ENCODE measurements around the gene SREK1.
"Not testable (repeated sequence)": the region's sequence is repeated elsewhere in the genome, so short reads cannot be mapped to it uniquely, and the experiment has no call there.

The SREK1 gene, protein sequence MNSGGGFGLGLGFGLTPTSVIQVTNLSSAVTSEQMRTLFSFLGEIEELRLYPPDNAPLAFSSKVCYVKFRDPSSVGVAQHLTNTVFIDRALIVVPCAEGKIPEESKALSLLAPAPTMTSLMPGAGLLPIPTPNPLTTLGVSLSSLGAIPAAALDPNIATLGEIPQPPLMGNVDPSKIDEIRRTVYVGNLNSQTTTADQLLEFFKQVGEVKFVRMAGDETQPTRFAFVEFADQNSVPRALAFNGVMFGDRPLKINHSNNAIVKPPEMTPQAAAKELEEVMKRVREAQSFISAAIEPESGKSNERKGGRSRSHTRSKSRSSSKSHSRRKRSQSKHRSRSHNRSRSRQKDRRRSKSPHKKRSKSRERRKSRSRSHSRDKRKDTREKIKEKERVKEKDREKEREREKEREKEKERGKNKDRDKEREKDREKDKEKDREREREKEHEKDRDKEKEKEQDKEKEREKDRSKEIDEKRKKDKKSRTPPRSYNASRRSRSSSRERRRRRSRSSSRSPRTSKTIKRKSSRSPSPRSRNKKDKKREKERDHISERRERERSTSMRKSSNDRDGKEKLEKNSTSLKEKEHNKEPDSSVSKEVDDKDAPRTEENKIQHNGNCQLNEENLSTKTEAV

DNA sequence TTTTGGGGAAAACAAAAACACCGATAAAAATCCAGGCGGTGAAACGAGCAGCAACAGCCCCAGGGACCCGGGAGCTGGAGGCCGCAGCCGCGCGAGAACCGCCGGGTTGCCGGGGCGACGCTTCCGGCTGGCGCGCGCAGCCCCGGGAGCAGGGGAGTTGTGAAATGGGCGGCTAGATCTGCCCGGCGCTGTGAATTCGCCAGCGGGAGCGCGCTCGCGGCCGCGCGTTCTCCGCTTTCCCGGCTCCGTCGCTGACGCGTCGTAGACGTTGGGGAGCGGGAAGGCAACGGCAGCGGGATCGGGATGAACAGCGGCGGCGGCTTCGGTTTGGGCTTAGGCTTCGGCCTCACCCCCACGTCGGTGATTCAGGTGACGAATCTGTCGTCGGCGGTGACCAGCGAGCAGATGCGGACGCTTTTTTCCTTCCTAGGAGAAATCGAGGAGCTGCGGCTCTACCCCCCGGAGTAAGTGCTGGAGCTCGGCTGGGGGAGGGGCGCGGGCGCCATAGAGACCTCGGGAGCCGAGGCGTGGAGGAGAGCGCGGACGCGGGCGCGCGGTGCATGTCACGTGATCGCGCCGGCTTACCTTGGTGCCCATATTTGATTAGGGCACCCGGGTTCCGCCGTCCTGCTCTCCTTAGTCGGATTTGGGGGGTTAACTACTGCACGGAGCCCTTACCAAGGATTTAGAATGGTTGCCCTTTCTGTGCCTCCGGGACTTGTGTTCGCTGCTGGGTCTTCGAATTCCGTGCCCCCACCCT lies at the start of gene SREK1:
Gene SREK1 (plus strand): TSS at position 227 of the 760 bp plus-strand sequence. CDS start 77 bp downstream, at position 304.
- H3K27ac ChIP-seq: peak within 1 kb of the TSS; percentile 96
- peak; percentile 68 for DNase-seq (ENCODE audit: low read depth, low spot score)

DNA sequence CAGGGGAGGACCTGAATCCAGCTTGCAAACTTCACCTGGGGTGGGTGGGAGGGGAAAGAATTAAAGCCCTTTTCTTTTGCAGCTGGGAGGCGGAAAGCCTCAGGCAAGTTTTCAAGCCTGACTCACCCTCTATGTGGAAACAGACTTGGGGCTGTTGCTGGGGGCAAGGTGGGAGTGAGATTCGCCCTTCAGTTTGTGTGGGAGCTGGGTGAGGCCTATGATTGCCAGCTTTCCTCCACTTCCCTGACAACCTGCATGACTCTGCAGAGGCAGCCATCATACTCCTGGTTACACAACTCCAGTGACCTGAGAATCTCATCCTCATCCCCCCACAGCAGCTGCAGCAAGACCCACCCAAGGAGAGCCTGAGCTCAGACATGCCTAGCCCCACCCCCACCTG lies 43.2 kb upstream of the SREK1 start:
- no peak overlapping the region for H3K27ac ChIP-seq
- no peak for DNase-seq (ENCODE audit: low read depth, low spot score)

DNA sequence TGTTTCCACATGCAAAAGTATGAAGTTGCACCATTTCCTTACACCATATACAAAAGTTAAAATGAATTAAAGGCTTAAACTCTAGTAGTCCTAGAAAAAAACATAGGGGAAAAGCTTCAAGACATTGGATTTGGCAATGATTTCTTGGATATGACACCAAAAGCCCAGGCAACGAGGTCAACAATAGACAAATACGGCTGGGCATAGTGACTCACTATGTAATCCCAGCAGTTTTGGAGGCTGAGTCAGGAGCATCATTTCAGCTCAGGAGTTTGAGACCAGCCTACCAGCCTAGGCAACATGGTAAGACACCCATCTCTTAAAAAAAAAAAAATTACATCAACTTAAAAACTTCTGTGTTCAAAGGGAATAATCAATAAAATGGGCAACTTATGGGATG lies 30.9 kb upstream of the SREK1 start:
- DNase-seq (ENCODE audit: low read depth, low spot score): peak; percentile 18

DNA sequence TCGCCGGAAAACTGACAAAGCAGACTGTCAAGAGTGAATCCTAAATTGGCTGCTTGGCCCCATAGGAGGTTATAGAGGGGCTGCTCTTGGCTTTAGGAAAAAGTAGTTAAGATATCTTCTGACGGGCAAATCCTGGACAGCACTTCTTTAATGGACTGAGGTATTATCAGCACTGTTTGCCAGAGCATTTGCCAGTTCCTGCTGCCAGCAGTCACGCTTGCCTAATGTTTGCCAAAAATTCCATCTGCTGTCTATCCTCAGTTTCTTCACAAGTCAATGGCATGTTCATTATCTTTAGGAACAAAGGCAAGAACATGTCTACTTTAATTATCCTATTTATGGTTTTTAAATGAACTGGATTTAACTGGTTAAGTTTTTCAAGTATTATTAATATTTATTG lies 25.8 kb upstream of the SREK1 start:
- no peak overlapping the region for H3K27ac ChIP-seq
- DNase-seq (ENCODE audit: low read depth, low spot score): no peak

More for the DNA sequence above, 30.9 kb upstream of the SREK1 start:
- no peak overlapping the region for H3K27ac ChIP-seq

DNA sequence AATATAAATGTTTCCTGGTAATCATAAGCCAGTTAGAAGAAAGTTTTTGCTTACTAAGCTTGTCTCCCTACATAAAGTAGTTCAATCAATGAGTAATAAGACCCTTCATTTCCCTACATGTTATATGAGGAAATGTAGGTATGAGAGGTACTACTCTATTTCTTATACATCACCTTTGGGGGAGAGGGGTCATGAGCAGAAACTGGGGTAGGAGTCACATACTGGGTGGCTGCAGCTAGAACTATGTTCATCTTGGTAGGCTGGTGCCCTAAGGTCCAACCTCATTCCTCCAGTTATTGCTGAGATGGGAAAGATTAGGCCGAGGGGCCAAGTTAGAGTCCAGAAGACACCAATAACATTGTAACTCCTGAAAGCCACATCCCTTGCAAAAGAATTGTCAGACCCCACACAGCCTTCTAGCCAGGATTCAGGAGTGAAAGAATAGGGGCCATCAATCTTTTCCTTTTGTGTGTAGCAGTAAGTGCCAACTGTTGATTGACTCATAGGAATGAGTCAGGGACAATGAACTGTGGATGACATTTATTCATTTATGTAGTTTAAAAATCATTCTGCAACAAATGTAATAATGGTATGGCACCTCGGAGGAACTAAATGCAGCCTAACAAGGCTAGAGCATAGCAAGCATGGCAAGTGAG lies 21.6 kb upstream of the SREK1 start:
- no peak overlapping the region for H3K27ac ChIP-seq
- no peak for DNase-seq (ENCODE audit: low read depth, low spot score)

DNA sequence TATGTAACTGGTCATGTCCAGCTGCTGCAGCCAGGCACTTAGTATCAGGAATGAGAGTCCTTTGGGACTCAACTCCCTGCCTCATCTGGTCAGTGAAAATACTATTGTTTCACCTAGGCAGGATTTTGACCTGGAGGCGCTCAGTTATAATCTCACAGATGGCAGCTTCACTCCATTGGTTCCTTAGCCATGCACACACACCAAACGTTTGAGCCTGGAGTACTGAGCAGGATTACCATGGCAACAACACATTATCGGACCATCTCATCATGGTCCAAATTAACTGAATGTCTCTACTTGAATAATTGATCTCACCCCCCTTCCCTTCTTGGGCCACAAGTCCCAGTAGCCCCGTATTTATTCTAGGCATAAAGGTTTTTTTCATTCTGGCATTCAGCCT lies 15.0 kb upstream of the SREK1 start:
- DNase-seq (ENCODE audit: low read depth, low spot score): no peak
- H3K27ac ChIP-seq: no peak overlapping the region

DNA sequence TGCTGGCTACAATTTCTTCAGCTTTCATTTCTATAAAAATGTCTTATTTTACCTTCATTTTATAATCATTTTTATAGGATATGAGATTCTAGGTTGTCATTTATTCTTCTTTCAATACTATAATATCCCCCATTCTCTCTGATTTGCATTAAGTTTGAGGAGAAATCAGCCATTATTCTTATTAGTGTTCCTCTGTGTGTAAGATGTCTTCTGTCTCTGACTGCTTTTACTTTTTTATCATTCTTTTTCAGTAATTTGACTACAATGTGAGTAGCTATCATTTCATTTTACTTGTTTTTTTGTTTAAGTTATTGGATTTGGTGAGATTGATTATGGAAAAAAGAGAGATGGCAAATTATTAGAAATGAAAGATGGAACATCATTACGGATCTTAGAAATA lies 13.6 kb upstream of the SREK1 start:
- no peak overlapping the region for H3K27ac ChIP-seq
- DNase-seq (ENCODE audit: low read depth, low spot score): no peak

DNA sequence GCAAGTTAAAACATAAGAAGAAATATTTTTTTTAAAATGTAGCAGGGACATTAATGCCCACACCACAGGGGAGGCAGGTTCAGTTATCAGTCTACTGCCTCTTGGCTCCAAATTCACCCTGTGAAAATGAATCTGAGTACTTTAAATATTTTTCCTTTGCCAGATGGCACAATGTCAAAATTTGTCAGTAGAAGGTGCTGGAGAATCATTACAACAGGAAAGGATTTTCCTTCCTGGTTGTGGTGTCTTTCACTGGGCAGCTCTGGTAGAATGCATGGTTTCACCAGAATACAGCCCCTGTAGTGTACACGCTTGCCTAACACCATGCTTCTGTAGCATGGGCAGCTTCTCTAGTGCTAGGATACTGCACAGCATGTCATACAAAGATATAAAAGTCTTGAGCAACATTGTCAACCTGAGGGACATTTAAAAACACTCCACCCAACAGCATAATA lies 9.7 kb upstream of the SREK1 start:
- no peak for DNase-seq (ENCODE audit: low read depth, low spot score)
- H3K27ac ChIP-seq: no peak overlapping the region

DNA sequence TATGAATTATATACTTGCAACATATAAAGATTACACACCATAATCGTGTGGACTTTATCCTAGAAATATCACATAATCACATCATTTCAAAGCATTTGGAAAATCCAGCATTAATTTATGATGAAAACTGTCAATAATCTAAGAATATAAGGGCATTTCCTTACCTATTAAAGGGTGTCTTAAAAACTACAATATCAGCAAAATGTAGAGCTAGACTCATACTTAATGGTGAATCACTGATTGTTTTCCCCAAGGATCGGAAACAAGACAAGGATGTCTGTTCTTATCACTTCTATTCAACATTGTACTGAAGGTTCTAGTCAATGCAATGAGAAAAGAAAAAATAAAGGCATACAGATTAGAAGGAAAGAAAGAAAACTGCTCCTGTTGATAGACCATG lies 8.0 kb upstream of the SREK1 start:
- no peak overlapping the region for H3K27ac ChIP-seq
- no peak for DNase-seq (ENCODE audit: low read depth, low spot score)

DNA sequence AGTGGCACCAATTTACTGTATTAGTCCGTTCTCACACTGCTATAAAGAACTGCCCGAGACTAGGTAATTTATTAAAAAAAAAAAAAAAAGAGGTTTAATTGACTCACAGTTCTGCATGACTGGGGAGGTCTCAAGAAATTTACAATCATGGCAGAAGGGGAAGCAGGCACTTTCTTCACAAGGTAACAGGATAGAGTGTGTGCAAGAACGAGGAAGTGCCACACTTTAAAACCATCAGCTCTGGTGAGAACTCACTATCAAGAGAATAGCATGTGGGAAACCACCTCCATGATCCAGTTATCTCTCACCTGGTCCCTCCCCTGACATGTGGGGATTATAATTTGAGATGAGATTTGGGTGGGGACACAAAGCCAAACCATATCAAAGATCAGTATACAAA lies 7.2 kb upstream of the SREK1 start:
- not testable (repeated sequence) for DNase-seq (ENCODE audit: low read depth, low spot score); H3K27ac ChIP-seq

DNA sequence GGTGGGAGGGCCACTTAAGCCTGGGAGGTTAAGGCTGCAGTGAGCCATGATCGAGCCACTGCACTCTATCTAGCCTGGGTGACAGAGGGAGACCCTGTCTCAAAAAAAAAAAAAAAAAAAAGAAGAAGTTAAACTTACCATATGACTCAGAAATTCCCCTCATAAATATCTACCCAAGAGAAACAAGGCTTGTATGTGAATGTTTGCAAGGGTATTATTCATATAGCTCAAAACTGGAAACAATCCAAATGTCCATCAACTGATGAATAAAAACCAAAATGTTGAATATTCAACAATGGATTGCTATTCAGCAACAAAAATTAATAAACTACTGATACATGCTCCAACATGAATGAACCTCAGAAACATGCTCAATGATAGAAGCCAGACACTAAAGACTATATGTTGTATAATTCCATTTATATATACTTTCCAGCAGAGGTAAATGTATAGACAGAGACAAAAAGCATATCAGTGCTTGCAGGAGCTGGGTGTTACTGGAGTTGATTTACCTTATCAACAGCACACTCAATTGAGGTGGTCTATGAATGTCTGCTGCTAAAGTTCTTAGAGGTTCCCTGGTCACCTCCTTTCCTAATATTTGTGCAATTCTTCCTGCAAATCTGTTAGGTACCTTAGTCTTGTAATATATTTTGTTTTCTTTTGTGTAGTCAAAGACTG lies 5.3 kb upstream of the SREK1 start:
- DNase-seq (ENCODE audit: low read depth, low spot score): no peak
- H3K27ac ChIP-seq: no peak overlapping the region

DNA sequence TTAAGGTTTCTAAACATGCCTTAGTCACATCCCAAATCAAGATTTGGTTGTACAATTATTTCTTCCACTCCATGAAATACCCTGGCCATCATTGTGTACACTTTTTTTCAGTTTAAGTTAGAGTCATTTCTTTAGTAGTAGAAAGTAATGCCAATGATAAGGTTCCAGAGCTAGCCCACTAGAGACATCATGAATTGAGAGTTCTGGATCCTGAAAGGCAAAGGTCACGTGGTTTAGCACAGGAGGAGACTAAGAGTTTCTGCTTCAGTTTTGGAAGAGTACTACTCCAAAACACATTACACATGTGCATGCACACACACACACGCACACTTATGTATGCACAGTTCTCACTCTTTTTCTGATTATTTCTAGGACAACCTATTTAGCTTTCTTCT lies 4.8 kb upstream of the SREK1 start:
- H3K27ac ChIP-seq: no peak overlapping the region
- DNase-seq (ENCODE audit: low read depth, low spot score): no peak

DNA sequence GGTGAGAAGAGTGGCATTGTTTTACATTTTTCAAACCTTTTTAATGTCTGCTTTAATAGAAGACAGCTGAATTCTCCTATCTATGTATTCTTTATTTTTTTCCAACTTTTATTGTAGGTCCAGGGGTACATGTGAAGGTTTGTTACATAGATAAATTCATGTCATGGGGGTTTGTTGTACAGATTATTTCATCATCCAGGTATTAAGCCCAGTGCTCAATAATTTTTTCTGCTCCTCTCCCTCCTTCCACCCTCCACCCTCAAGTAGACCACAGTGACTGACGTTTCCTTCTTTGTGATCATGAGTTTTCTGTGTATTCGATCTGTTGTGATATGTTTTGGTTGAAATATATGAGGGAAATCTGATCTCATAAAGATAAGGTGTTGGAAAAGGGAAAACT lies 1.7 kb upstream of the SREK1 start:
- DNase-seq (ENCODE audit: low read depth, low spot score): no peak
- H3K27ac ChIP-seq: no peak overlapping the region

DNA sequence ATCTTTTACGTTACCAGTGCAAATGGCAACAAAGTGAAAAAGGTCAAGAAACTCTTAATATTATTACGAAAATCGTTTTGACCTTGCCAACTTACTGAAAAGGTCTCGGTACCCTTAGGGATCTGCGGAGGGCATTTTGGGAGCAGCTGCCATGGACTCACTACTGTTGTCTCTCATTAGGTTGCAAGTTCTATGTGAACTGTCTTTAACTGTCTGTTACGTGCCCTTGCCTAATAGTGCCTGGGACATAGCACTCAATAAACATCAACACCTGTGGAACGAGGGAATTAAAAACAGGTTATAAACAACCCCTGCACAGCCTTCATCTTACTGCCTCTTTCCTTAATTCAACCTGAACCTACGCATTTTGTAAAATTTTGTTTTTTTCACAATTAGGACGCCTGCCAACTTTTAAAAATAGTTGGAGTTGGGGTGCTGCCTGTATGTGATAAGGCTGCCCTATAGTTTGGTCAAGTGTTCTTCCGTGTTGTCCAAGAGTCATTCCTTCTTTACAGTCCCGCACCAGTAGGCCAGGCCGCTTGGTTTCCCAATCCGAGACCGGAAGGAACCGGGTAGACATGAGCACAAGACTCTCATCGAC lies 527 bp upstream of the SREK1 start:
- DNase-seq (ENCODE audit: low read depth, low spot score): no peak
- H3K27ac ChIP-seq: peak overlapping the region; percentile 96

DNA sequence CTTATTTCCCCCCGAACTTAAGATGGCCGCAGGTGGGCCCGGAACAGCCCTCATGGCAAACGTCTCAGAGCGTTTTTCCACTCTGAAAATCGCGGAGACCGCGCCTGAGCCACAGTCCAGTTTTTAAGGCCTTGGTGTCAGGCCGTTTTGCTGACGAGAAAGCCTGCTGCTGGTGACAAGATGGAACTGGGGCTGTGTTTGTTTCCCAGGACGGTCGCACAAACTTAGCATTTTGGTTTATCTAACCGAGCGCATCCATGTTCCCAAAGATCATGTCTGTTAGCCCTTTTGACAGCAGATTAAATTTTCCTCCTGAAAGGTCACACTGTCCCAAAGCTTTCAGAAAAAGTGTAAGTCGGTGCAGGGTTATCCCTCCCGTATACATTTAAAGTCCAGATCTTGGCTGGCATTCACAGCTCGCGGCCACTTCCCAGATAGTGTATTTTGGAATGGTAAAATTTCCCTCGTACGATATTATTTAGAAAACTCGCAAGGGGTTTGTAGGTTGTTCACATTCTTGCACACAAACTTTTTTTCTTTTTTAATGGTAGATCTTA lies 812 bp downstream of the SREK1 start:
- H3K27ac ChIP-seq: peak overlapping the region; percentile 96
- no peak for DNase-seq (ENCODE audit: low read depth, low spot score)

DNA sequence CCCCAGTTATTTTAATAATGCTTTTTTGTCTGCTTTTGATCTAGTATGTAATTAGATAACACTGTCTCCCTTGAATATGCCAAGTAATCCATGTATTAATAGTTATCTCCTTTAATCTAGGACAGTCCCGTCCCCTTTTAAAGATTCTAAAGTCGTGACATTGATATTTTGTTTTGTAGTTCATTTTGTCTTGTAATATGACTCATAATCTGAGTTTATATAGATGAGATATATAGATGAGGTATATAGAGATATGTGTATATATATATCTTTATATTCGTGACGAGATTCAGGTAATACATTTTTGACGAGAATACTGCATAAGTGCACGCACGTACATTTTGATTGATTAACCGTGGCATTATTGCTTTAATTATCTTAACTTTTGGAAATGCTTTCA lies 1.6 kb downstream of the SREK1 start:
- DNase-seq (ENCODE audit: low read depth, low spot score): no peak
- H3K27ac ChIP-seq: peak overlapping the region; percentile 96

DNA sequence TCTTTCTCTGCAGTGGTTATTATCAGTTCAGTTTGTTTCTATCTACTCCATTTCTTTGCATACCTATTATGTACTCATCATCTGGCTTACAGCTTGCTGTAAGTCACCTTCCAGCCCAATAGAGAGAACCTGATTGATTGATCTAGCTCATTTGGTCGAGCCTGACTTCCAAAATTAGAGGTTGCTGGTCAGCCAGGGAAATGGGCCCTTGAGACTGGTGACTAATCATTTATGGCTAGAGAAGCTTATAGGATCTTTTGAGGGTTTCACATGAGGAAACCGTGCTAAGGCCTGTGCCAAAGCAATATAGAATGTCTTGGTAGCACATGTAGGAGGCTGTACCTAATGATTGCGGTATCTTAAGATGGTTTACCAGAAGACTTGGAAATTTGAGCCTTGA lies 5.8 kb downstream of the SREK1 start:
- H3K27ac ChIP-seq: no peak overlapping the region
- no peak for DNase-seq (ENCODE audit: low read depth, low spot score)

DNA sequence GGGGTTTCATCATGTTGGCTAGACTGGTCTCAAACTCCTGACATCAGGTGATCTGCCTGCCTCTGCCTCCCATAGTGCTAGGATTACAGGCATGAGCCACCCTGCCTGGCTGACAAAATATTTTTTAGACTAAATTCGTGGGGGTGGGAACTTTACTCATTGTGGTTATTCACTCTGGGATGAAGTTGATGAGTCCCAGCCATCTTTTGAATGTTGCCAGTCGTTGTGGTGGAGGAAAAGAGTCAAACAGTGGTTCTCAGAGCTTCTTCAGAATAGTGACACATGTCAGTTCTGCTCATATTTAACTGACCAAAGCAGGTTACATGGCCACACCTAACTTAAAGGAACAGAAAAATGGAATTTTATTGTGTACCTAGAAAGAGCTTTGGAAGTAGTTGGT lies 6.9 kb downstream of the SREK1 start:
- no peak for DNase-seq (ENCODE audit: low read depth, low spot score)

DNA sequence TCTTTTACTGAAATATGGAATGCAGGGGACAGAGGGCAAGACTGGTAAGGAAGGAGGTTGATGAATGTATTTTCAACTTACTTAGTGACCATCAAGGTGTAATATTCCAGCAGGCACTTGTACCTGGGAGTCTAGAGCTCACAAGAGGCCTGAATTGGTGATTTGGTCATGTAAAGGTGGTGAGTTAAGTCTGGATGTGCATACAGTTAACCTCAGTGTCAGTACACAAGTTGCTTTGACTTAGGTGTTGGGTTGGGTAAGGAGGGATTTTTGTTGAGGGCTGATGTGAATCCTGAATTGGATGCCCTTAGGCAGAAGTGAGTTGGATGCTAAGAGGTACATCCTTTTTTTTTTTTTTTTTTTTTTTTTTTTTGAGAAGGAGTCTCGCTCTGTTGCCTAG lies 7.4 kb downstream of the SREK1 start:
- DNase-seq (ENCODE audit: low read depth, low spot score): no peak

More for the DNA sequence above, 6.9 kb downstream of the SREK1 start:
- H3K27ac ChIP-seq: no peak overlapping the region

More for the DNA sequence above, 7.4 kb downstream of the SREK1 start:
- no peak overlapping the region for H3K27ac ChIP-seq

All from epithelial cell of prostate (primary cell).